LNCAP (cell line): ENCODE data around the gene MAP3K2.

Experiments used
- TF ChIP-seq, protein P1 (sequence below): fragments of 450-650 bp; IDR thresholded peaks from 2 replicates; pipeline ENCODE4 v1.5.1; 2017; ENCODE audit warnings: mild to moderate bottlenecking

The MAP3K2 gene

GRCh38 chr2:127377262-127377661 lies 10.5 kb downstream of the MAP3K2 start:
- TF ChIP-seq, protein P1, sequence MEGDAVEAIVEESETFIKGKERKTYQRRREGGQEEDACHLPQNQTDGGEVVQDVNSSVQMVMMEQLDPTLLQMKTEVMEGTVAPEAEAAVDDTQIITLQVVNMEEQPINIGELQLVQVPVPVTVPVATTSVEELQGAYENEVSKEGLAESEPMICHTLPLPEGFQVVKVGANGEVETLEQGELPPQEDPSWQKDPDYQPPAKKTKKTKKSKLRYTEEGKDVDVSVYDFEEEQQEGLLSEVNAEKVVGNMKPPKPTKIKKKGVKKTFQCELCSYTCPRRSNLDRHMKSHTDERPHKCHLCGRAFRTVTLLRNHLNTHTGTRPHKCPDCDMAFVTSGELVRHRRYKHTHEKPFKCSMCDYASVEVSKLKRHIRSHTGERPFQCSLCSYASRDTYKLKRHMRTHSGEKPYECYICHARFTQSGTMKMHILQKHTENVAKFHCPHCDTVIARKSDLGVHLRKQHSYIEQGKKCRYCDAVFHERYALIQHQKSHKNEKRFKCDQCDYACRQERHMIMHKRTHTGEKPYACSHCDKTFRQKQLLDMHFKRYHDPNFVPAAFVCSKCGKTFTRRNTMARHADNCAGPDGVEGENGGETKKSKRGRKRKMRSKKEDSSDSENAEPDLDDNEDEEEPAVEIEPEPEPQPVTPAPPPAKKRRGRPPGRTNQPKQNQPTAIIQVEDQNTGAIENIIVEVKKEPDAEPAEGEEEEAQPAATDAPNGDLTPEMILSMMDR: no peak

GRCh38 chr2:127376257-127376656 lies 11.5 kb downstream of the MAP3K2 start:
- TF ChIP-seq, protein P1: no peak

GRCh38 chr2:127373362-127374083 lies 14.3 kb downstream of the MAP3K2 start:
- TF ChIP-seq, protein P1: no peak

DNA sequence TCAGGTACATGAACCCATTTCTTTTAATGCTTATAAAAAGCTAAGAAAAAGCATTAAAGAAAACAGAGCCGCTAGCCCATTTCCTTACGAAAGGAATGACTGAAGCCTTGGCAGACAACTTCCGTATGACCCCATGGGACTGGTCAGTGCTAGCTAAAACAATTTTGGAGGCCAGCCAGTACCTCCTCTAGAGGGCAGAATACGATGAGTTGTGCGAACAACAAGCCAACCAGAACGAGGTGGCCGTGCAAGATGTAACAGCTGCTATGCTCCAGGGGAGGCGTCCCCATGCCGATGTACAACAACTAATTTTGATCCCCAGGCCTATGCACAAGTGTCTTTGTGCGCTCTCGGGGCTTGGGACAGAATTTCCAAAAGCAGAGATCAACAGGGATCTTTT lies 16.7 kb downstream of the MAP3K2 start:
- TF ChIP-seq, protein P1: no peak

DNA sequence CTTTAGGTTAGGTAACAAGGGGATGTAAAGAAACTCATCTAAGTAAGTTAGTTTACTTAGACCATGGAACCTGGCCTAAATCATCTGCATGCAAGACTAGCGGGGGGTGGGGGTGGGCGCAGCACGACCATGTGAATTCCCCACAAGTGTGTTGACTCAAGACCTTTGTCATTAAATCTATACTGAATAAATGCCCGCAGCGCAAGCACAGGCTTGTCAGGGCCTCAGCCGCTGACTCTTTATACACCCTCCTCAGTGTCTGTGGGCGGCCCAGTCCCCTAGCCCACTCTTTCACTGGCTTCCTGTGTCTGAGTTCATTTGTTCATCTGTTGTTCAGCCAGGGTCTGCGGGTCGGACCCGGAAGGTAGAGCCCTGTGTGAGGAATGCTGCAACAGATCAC lies 17.8 kb downstream of the MAP3K2 start:
- TF ChIP-seq, protein P1: no peak

- TF ChIP-seq, protein P1: no peak
Observed at GRCh38 chr2:127365211-127365643, 22.5 kb downstream of the MAP3K2 start.

GRCh38 chr2:127362971-127363370 lies 24.8 kb downstream of the MAP3K2 start:
- TF ChIP-seq, protein P1: no peak
